GM23248 (cell line): Measurements from ENCODE around the gene KRT73.

Source experiments
- EZH2 ChIP-seq: fragments of 200-600 bp; sonication (generic); IDR thresholded peaks from 2 replicates; pipeline ENCODE4 v1.6.1; 2018; ENCODE audit warnings: antibody characterized with exemption, mild to moderate bottlenecking; ENCODE audit not compliant: insufficient read depth, poor library complexity, severe bottlenecking
- EZH2phosphoT487 ChIP-seq: fragments of 200-600 bp; sonication (generic); IDR thresholded peaks from 2 replicates; pipeline ENCODE4 v1.6.1; 2018; ENCODE audit warnings: antibody characterized with exemption, moderate library complexity, mild to moderate bottlenecking, low read depth; ENCODE audit not compliant: insufficient read depth

DNA sequence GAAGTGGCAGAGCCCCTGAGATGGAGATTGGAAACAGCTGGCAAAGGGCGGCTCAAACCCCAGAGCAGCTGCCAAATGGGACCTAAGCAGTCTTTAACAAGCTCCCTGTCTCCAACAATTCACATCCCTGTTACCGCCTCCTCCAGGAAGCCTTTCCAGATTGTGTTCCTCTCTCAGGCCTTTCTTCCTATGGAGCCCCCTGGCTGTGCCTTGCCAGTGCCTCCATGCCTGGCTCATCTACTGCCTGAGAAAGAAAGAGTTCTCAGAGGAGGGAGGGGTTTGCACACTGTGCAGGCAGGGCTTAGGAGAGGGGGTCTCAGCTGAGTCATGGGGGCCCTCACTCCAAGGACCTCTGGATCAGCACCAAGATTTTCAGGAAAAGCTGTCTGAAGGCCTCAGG is 35.9 kb downstream of the KRT73 start:
- TF ChIP-seq EZH2phosphoT487 (no peak), EZH2 (no peak)
